GM12872 (cell line): Measurements from ENCODE around the gene KREMEN2.

Experiments used
- CTCF ChIP-seq: IDR thresholded peaks from 3 replicates; pipeline ENCODE4 v1.5.1; 2011; ENCODE audit warnings: low read depth, mild to moderate bottlenecking, low read length, moderate library complexity; ENCODE audit not compliant: insufficient read depth

The KREMEN2 gene

GRCh38 chr16:2934450-2934849, 29.6 kb upstream of the KREMEN2 start:
- TF ChIP-seq CTCF, result no peak

DNA sequence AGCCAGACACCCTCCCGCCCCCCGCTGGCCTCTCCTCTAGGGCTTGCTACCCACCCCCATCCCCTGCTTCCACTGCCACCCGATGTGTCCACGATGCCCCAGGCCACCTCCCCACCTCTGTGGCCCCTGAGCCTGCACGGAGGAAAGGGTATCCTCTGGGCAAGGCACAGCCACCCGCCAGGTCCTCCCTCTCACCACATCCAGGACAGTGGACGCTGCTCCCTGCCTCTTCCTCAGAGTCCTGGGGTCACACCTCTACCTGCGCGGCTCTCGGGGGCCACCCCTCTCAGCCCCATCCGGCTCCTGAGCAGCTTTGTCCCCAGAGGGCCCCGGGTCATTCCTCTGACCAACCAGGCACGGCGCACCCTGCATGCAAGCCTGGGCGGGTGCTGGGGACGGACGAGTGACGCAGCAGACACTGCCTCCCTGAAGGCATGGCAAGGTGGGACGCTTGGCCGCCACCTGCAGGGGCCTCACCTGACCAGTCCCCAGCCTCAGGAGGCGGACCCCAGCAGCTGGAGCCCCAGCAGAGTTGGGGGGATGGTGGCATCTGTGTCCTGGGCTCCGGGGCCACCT, 27.6 kb upstream of the KREMEN2 start:
- no peak for TF ChIP-seq CTCF

- TF ChIP-seq CTCF, result no peak
Measured at GRCh38 chr16:2937170-2937569, 26.9 kb upstream of the KREMEN2 start.

DNA sequence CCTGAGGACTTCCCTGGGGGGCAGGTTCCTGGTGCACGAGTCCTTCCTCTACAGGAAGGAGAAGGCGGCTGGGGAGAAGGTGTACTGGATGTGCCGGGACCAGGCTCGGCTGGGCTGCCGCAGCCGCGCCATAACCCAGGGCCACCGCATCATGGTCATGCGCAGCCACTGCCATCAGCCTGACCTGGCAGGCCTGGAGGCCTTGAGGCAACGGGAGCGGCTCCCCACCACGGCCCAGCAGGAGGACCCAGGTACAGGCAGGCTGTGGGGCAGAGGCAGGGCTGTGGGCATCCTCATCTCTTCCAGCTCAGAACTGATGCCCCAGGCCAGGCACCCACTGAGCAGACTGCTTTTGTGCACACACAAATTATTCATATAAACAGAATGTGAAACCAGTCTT, 25.9 kb upstream of the KREMEN2 start:
- TF ChIP-seq CTCF, result no peak

DNA sequence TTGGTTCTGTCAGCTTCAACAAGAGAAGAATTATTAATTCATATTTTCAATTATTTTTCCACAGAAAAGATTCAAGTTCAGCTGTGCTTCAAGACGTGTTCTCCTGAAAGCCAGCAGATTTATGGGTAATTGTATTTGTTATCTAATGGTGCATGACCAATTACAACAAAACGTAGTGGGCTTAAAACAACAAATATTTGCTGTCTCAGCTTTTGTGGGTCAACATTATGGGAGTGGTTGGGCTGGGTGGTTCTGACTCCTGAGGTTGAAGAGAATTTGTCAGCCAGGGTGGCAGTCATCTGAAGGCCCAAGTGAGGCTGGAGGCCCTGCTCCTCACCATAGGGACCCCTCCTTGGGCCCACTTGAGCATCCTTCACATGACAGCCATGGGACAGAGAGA, 24.1 kb upstream of the KREMEN2 start:
- no peak for TF ChIP-seq CTCF

DNA sequence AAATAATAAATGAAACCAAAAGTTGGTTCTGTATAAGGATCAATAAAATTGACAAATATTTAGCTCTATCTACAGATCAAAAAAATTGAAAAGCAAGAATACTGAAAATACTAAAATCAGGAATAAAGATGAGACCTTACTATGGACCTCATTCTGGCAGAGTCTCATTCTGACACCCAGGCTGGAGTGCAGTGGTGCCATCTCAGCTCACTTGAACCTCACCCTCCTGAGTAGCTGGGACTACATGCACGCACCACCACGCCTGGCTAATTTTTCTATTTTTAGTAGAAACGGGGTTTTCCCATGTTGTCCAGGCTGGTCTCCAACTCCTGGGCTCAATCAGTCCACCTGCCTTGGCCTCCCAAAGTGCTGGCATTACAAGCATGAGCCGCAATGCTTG, 22.0 kb upstream of the KREMEN2 start:
- no peak for TF ChIP-seq CTCF

DNA sequence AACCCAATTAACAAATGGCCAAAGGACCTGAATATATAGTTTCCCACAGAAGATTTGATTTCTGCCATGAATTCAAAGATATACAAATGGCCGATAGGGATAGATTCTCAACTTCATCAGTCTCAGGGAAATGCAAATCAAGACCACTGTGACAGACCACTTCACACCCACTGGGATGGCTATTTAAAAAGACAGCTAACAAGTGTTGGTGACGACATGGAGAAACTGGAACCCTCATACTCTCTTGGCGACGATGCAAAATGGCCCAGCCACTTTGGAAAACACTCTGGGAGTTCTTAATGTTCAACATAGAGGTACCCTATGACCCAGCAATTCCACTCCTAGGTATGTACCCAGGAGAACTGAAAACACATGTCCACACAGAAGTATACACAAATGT, 17.4 kb upstream of the KREMEN2 start:
- TF ChIP-seq CTCF, result no peak
